PC-9 (cell line): ENCODE results near the gene MR1. TPM values are rescaled to one million over a fixed set of nuclear protein-coding genes. Genes with fewer than 3 reads are reported as not detected.

Experiments used
- BruUV-seq: library from RNA; stranded (reverse); fragments of 400-500 nt; replicated peaks from 2 replicates; lab custom pipeline; 2021; lab: Mats Ljungman, UMichigan
- CTCF ChIA-PET: fragments of 300-600 bp; sonication (Branson Sonifier 250); formaldehyde crosslinking; loops from one replicate; lab custom pipeline; 2022; ENCODE audit warnings: antibody characterized with exemption; lab: Charles Lee
- POLR2A ChIA-PET: fragments of 300-600 bp; sonication (Branson Sonifier 250); formaldehyde crosslinking; loops from one replicate; lab custom pipeline; 2022; ENCODE audit warnings: antibody characterized with exemption; ENCODE audit not compliant: unreplicated experiment; lab: Charles Lee
- DNase-seq, 2 experiments: peaks; one replicate each; pipeline versions ENCODE4 v3.0.0 to v3.0.0-alpha.2; 2015 to 2022; ENCODE audit warnings: mixed read lengths in 1 of 2
- H2AFZ ChIP-seq: fragments of 200-600 bp; sonication (generic); 2 replicates; pipeline ENCODE4 v1.8.1; 2017; ENCODE audit warnings: antibody characterized with exemption
- H3F3A ChIP-seq: fragments of 200-600 bp; sonication (generic); 2 replicates; pipeline ENCODE4 v1.8.1; 2017; ENCODE audit warnings: antibody characterized with exemption, mild to moderate bottlenecking, low read depth; ENCODE audit not compliant: insufficient read depth
- H3K27ac ChIP-seq: fragments of 200-600 bp; sonication (generic); 2 replicates; pipeline ENCODE4 v1.6.1; 2016; ENCODE audit warnings: mixed run types
- H3K27me3 ChIP-seq: fragments of 200-600 bp; sonication (generic); 2 replicates; pipeline ENCODE4 v1.6.1; 2016; ENCODE audit warnings: low read depth, mixed run types; ENCODE audit not compliant: insufficient read depth
- H3K36me3 ChIP-seq: fragments of 200-600 bp; sonication (generic); 2 replicates; pipeline ENCODE4 v1.6.1; 2016; ENCODE audit warnings: low read depth, mixed run types
- H3K4me1 ChIP-seq: fragments of 200-600 bp; sonication (generic); replicated peaks from 2 replicates; pipeline ENCODE4 v1.6.1; 2016; ENCODE audit warnings: mixed run types; ENCODE audit not compliant: insufficient read depth
- H3K4me2 ChIP-seq: fragments of 200-600 bp; sonication (generic); 2 replicates; pipeline ENCODE4 v1.6.1; 2017; ENCODE audit warnings: mixed run types
- H3K4me3 ChIP-seq: fragments of 200-600 bp; sonication (generic); 2 replicates; pipeline ENCODE4 v1.6.1; 2016; ENCODE audit warnings: mixed run types
- H3K79me2 ChIP-seq: fragments of 200-600 bp; sonication (generic); 2 replicates; pipeline ENCODE4 v1.6.1; 2017; ENCODE audit warnings: low read depth, mixed run types
- H3K9me2 ChIP-seq: fragments of 200-600 bp; sonication (generic); 2 replicates; pipeline ENCODE4 v1.8.1; 2017; ENCODE audit warnings: mild to moderate bottlenecking; ENCODE audit not compliant: insufficient read depth
- H3K9me3 ChIP-seq: fragments of 200-600 bp; sonication (generic); 2 replicates; pipeline ENCODE4 v1.8.1; 2016; ENCODE audit warnings: low read depth; ENCODE audit not compliant: insufficient read depth
- H4K20me1 ChIP-seq: fragments of 200-600 bp; sonication (generic); 2 replicates; pipeline ENCODE4 v1.8.1; 2017; ENCODE audit not compliant: insufficient read depth
- EZH2 ChIP-seq: fragments of 200-600 bp; sonication (generic); IDR thresholded peaks from 2 replicates; pipeline ENCODE4 v1.8.0; 2017; ENCODE audit warnings: antibody characterized with exemption, low read depth
- intact Hi-C: fragments of 100-400 bp; cut with micrococcal nuclease; formaldehyde crosslinking; loops from one replicate; pipeline ENCODE4 v1.10.0; 2022; ENCODE audit not compliant: unreplicated experiment
- total RNA-seq: library from RNA; stranded (reverse); gene quantifications from 2 replicates; pipeline ENCODE4 v1.2.3, GENCODE V29; 2021
- TF ChIP-seq, protein P1 (sequence below): fragments of 200-600 bp; sonication (generic); conservative IDR thresholded peaks from 2 replicates; pipeline ENCODE4 v1.6.1; 2017; ENCODE audit warnings: mixed run types, antibody characterized with exemption, mild to moderate bottlenecking, moderate library complexity

Gene MR1
- total RNA-seq, 1 experiment from 2014 or later = 15.5 TPM

DNA sequence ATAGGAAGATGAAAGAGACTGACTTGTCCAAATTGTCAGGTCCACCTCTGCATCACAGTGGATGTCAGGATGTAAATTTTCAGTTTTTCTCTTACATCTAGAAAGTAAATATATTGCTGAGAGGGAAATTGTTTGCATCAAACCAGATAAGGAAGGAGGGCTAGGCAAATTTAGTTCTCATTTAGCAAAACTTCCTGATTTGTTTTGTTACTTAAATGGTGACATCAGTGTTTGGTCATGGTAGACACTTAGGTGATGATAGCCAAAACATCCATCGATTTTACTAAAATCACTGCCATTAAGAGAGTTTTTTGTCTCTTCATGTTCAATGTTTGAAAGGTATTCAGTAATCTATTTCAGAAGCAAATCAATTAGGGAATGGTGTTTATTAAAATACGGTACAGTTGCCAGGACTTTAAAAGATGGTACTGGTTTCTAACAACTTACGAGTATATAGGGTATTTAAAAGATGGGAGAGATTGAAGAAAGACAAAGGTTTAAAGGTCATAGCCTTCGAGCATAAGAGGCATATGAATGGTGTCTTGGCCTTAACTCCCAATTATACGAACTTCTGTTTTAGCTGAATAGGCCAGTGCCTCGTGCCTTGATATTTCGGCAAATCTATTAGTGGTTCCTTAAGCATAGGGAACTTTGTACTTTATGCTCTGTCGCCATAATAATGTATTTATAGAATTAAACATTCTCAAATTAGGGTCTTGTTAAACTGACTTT is 57.7 kb downstream of the MR1 start:
- Histone ChIP-seq H2AFZ (no peak overlapping the region), H3K79me2 (peaks cover 84% of the 10 kb centered on the region), H3K4me3 (peak overlapping the region; percentile 91), H3F3A (peaks cover 64% of the 10 kb centered on the region), H3K36me3 (peaks cover 52% of the 10 kb centered on the region), H3K4me1 (peaks cover 51% of the 10 kb centered on the region), H3K27ac (peak overlapping the region; percentile 92), H3K9me3 (no peaks in the 10 kb centered on the region), H3K4me2 (peak overlapping the region; percentile 99), H3K27me3 (no peaks in the 10 kb centered on the region), H4K20me1 (peaks cover 55% of the 10 kb centered on the region), H3K9me2 (no peaks in the 10 kb centered on the region)
- ChIA-PET CTCF (interaction anchor here (0.9 to 1.3 kb wide), 2 partner anchors 9 to 50 kb away, joined by 3 to 11 read pairs; no protein-coding TSS in a partner anchor), POLR2A (interaction anchor here (0.6 to 1.2 kb wide), 9 partner anchors 14 to 80 kb away, joined by 3 to 10 read pairs (median 4); partner anchors contain the start of gene MR1)
- intact Hi-C loops = loop anchor here (5.0 kb wide), 1 partner anchor 209 kb away; no protein-coding TSS in a partner anchor
- TF ChIP-seq EZH2 = no peak
- TF ChIP-seq, protein P1, sequence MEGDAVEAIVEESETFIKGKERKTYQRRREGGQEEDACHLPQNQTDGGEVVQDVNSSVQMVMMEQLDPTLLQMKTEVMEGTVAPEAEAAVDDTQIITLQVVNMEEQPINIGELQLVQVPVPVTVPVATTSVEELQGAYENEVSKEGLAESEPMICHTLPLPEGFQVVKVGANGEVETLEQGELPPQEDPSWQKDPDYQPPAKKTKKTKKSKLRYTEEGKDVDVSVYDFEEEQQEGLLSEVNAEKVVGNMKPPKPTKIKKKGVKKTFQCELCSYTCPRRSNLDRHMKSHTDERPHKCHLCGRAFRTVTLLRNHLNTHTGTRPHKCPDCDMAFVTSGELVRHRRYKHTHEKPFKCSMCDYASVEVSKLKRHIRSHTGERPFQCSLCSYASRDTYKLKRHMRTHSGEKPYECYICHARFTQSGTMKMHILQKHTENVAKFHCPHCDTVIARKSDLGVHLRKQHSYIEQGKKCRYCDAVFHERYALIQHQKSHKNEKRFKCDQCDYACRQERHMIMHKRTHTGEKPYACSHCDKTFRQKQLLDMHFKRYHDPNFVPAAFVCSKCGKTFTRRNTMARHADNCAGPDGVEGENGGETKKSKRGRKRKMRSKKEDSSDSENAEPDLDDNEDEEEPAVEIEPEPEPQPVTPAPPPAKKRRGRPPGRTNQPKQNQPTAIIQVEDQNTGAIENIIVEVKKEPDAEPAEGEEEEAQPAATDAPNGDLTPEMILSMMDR = no peak
- DNase-seq = no peak
- no TSS peak for BruUV-seq

DNA sequence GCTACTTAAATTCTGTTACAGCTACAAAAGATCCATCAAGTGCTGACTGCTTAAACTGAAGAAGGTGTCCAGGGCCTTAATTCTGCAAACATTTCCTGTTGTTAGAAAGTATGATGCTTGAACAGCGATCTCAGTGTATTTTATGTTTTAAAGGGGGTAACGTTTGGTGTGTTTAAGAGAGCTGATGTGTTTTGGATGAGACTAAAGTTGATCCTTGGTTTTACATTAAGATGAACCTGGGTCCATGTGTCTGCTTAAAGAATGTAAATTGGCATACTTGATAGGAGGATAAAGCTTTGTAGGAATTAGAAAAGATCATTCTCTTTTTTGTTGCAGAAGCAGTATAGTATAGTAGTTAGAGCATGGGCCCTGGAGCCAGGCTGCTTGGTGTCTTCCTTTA is 58.3 kb downstream of the MR1 start:
- Histone ChIP-seq H3K4me3 (peak overlapping the region; percentile 91), H3K4me2 (peak overlapping the region; percentile 99), H3K36me3 (peaks cover 52% of the 10 kb centered on the region), H3K9me3 (no peaks in the 10 kb centered on the region), H3K27ac (peak overlapping the region; percentile 92), H3K27me3 (no peaks in the 10 kb centered on the region), H3K79me2 (peaks cover 84% of the 10 kb centered on the region), H2AFZ (no peak overlapping the region), H3K9me2 (no peaks in the 10 kb centered on the region), H4K20me1 (peaks cover 55% of the 10 kb centered on the region), H3F3A (peaks cover 65% of the 10 kb centered on the region), H3K4me1 (peaks cover 50% of the 10 kb centered on the region)
- BruUV-seq = no TSS peak
- intact Hi-C loops = loop anchor here (5.0 kb wide), 1 partner anchor 210 kb away; no protein-coding TSS in a partner anchor
- DNase-seq = no peak
- ChIA-PET CTCF (interaction anchor here (0.9 kb wide), 1 partner anchor 8 kb away, joined by 3 read pairs; no protein-coding TSS in a partner anchor), POLR2A (interaction anchor here (0.6 to 0.7 kb wide), 3 partner anchors 44 to 210 kb away, joined by 3 to 4 read pairs (median 4); no protein-coding TSS in a partner anchor)
- TF ChIP-seq, protein P1 = no peak
- no peak for TF ChIP-seq EZH2

DNA sequence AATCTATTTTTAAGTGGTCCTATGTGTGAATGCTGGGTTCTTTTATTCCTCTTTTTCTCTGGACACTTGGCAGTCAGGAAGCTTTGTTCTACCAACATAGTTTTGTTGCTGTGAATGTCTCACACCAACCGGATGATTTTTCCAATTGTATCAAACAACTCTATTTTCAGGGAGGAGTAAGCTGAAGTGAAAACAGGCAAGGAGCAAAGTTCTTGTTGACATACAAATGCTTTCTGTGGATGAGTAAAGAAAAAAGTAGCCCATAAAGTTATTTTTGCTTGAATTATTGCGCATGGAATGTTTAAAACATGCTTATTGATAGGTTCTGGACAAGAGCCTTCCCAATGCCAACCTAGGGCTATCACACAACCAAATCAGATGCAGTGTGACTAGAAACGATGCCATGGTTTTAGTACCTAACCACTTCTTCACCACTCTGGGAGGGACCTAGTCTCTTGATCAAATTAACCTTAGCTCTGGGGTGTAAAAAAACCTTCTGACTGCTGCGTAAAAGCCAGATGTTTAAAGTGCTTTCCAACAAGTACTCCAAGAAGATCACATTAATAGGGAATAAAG is 59.2 kb downstream of the MR1 start:
- H3K79me2 ChIP-seq = peaks cover 79% of the 10 kb centered on the region
- peak overlapping the region; percentile 45 for H3K27ac ChIP-seq
- H3K9me2 ChIP-seq = no peaks in the 10 kb centered on the region
- intact Hi-C loops = loop anchor here (5.0 kb wide), 1 partner anchor 211 kb away; no protein-coding TSS in a partner anchor
- H3K27me3 ChIP-seq = no peaks in the 10 kb centered on the region
- TF ChIP-seq EZH2 = no peak
- TF ChIP-seq, protein P1 = no peak
- peak overlapping the region; percentile 91 for H3K4me3 ChIP-seq
- no peaks in the 10 kb centered on the region for H3K9me3 ChIP-seq
- no TSS peak for BruUV-seq
- no peak for DNase-seq
- H3K4me1 ChIP-seq = peaks cover 41% of the 10 kb centered on the region
- peaks cover 55% of the 10 kb centered on the region for H4K20me1 ChIP-seq
- H3K4me2 ChIP-seq = peak overlapping the region; percentile 99
- POLR2A ChIA-PET = interaction anchor here (0.6 to 0.7 kb wide), 2 partner anchors 211 to 650 kb away, joined by 3 to 4 read pairs; no protein-coding TSS in a partner anchor
- CTCF ChIA-PET = no interaction called here
- H2AFZ ChIP-seq = no peak overlapping the region
- H3F3A ChIP-seq = peaks cover 63% of the 10 kb centered on the region
- H3K36me3 ChIP-seq = peaks cover 52% of the 10 kb centered on the region
